ENCODE results near the gene LRRC3B.

LRRC3B gene

GRCh38 chr3:26687466-26687865, 64.9 kb downstream of the LRRC3B start:
- no peak for TF ChIP-seq CTCF (IDR thresholded peaks at IDR 0.05; ENCODE audit: control insufficient read depth, insufficient read depth, low read depth, low read length, missing control alignments)
- DNase-seq (ENCODE audit: low read depth), result no peak
- H3K4me3 ChIP-seq (ENCODE audit: control insufficient read depth, low read depth, low read length), result no peak overlapping the region

DNA sequence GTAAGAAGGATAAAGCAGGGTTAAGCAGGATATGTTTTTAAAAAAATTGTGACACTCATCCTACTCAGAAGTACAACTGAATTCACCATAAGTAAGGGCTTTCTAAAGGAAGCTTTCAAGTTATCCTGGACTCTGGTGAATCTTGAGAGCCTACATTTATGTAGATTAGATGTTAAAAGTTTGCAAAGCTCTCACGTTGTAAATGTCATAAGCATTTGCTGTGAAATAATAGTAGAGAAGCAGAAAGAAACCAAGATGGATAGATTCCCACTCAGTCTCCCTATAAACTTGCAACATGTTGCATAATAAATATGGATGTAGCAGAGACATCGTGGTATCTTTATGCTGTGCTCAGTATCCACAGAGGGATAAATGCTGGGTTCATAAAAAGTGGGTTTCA, 77.0 kb downstream of the LRRC3B start:
- no peak for TF ChIP-seq CTCF (IDR thresholded peaks at IDR 0.05; ENCODE audit: control insufficient read depth, insufficient read depth, low read depth, low read length, missing control alignments)
- no peak for DNase-seq (ENCODE audit: low read depth)
- no peak overlapping the region for H3K4me3 ChIP-seq (ENCODE audit: control insufficient read depth, low read depth, low read length)

- H3K4me3 ChIP-seq (ENCODE audit: control insufficient read depth, low read depth, low read length), result no peak overlapping the region
- no peak for TF ChIP-seq CTCF (IDR thresholded peaks at IDR 0.05; ENCODE audit: control insufficient read depth, insufficient read depth, low read depth, low read length, missing control alignments)
- DNase-seq (ENCODE audit: low read depth), result no peak
These were observed 80.9 kb downstream of the LRRC3B start for GRCh38 chr3:26703519-26703918.

DNA sequence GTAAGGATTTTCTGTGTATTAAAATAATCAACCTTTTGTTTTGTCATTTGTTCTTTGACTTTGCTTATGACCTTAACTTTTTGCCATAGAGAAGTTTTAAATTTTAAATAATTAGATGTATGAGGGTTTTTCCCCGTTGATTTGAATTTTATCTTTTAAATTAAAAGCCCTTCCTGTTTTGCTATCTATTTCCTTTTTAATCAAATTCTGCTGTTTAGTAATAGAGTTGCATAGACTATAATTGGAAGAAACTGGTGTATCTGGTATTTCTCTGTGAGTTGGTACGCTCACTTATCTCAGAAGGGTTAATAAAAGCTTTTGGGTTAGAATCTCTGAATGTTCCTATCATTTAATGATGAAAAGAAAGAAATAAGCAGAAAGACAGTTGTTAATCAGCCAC, 82.2 kb downstream of the LRRC3B start:
- H3K4me3 ChIP-seq (ENCODE audit: control insufficient read depth, low read depth, low read length), result no peak overlapping the region
- TF ChIP-seq CTCF (IDR thresholded peaks at IDR 0.05; ENCODE audit: control insufficient read depth, insufficient read depth, low read depth, low read length, missing control alignments), result no peak
- DNase-seq (ENCODE audit: low read depth), result no peak

DNA sequence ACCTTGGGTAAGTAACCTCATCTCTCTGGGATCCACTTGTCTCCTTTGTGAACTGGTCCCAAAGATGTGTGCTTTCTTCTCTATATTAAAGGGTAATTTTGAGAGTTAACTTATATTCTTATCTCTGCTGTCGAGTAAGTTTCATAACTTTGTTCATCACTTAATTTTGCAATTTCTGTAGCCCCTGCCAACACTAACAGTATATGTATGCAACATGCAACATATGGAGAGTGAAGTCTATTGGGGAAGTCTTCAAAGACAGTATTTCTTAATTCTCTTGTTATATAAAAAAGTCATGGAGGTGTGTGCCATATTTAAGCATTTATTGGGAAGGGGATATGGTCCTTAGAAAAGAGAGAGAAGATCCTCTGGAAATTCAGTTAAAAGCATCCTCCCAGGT, 85.9 kb downstream of the LRRC3B start:
- H3K4me3 ChIP-seq (ENCODE audit: control insufficient read depth, low read depth, low read length), result no peak overlapping the region
- TF ChIP-seq CTCF (IDR thresholded peaks at IDR 0.05; ENCODE audit: control insufficient read depth, insufficient read depth, low read depth, low read length, missing control alignments), result no peak
- no peak for DNase-seq (ENCODE audit: low read depth)

DNA sequence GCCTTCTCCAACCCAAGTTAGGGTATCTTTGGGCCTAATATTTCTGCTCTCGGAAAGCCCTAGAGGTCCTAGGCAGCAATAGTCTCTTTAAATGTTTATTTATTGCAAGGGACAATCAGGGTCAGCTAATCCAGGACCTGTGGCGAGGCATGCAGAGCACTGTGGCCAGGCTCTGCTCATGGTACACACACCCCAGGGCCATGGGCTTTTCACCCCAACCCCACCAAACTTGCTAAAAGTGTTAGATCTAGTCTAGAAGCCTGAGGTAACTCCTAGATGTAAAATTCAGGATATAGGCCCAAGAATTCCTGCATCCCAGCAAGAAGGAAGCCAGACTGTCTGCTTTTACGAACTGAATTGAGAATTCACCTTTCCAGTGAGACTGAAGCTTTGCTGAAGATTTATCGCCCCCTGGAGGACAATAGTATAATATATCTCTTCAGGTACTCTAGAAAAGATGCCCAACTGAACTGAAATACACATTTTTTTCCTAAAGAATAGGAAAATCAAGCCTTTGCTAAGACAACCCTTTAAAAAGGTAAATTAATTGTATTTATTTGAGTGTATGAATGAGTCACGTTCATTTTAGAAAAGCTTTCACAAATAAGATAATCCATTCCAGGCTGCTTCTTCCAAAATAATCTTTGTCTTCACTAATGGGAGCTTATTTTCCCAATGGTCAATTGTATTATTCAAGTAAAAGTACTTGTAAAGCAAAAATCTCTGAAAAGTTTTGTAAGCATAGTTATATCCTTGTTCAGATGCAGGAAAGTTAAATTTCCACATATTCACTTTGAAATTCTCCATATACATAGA, 89.8 kb downstream of the LRRC3B start:
- TF ChIP-seq CTCF (IDR thresholded peaks at IDR 0.05; ENCODE audit: control insufficient read depth, insufficient read depth, low read depth, low read length, missing control alignments), result no peak
- H3K4me3 ChIP-seq (ENCODE audit: control insufficient read depth, low read depth, low read length), result no peak overlapping the region
- no peak for DNase-seq (ENCODE audit: low read depth)

All from AG09309 (cell line).